ENCODE measurements around the gene FAM120A.

Gene FAM120A

GRCh38 chr9:93575796-93576257 lies 124.3 kb downstream of the FAM120A start:
- no peak for DNase-seq (ENCODE audit: low read depth)
- no peak for TF ChIP-seq CTCF (IDR thresholded peaks at IDR 0.05; ENCODE audit: low read depth, low read length, missing control alignments)

GRCh38 chr9:93576258-93577077 lies 125.0 kb downstream of the FAM120A start, which contains the start of gene PHF2:
PHF2 (plus strand) TSS chr9:93576584; CDS start chr9:93576774, 190 bp downstream.
- TF ChIP-seq CTCF (IDR thresholded peaks at IDR 0.05; ENCODE audit: low read depth, low read length, missing control alignments): no peak
- H3K4me3 ChIP-seq (ENCODE audit: low read depth, low read length): peak within 1 kb of the TSS; percentile 57
- no peak for DNase-seq (ENCODE audit: low read depth)

More at GRCh38 chr9:93575796-93576257, 124.3 kb downstream of the FAM120A start:
- peak overlapping the region; percentile 57 for H3K4me3 ChIP-seq (ENCODE audit: low read depth, low read length)

- H3K4me3 ChIP-seq (ENCODE audit: low read depth, low read length): peak overlapping the region; percentile 57
- no peak for TF ChIP-seq CTCF (IDR thresholded peaks at IDR 0.05; ENCODE audit: low read depth, low read length, missing control alignments)
- no peak for DNase-seq (ENCODE audit: low read depth)
Measured at GRCh38 chr9:93577078-93577974, 125.8 kb downstream of the FAM120A start.

- DNase-seq (ENCODE audit: low read depth): no peak
- H3K4me3 ChIP-seq (ENCODE audit: low read depth, low read length): peak overlapping the region; percentile 57
- TF ChIP-seq CTCF (IDR thresholded peaks at IDR 0.05; ENCODE audit: low read depth, low read length, missing control alignments): no peak
Measured at GRCh38 chr9:93577975-93578682, 126.6 kb downstream of the FAM120A start.

GRCh38 chr9:93578844-93579243 lies 127.4 kb downstream of the FAM120A start:
- no peak for DNase-seq (ENCODE audit: low read depth)
- TF ChIP-seq CTCF (IDR thresholded peaks at IDR 0.05; ENCODE audit: low read depth, low read length, missing control alignments): no peak
- no peak overlapping the region for H3K4me3 ChIP-seq (ENCODE audit: low read depth, low read length)

GRCh38 chr9:93579711-93580516 lies 128.4 kb downstream of the FAM120A start:
- TF ChIP-seq CTCF (IDR thresholded peaks at IDR 0.05; ENCODE audit: low read depth, low read length, missing control alignments): no peak
- no peak overlapping the region for H3K4me3 ChIP-seq (ENCODE audit: low read depth, low read length)
- DNase-seq (ENCODE audit: low read depth): no peak
